AG09319 (cell line): ENCODE data around the gene LETMD1.

Experiments
- DNase-seq: peaks from one replicate; pipeline ENCODE4 v3.0.0-alpha.2; 2010; ENCODE audit warnings: low read depth; ENCODE audit errors: extremely low read depth
- CTCF ChIP-seq: IDR thresholded peaks from 2 replicates; pipeline ENCODE4 v1.5.1; 2011; ENCODE audit warnings: low read depth, mild to moderate bottlenecking, inconsistent platforms, low read length, moderate library complexity

The LETMD1 gene

GRCh38 chr12:51062631-51063397, 14.7 kb downstream of the LETMD1 start:
- no peak for TF ChIP-seq CTCF
- no peak for DNase-seq

GRCh38 chr12:51065530-51065929, 17.4 kb downstream of the LETMD1 start:
- DNase-seq = no peak
- TF ChIP-seq CTCF = no peak

GRCh38 chr12:51067229-51067628, 19.1 kb downstream of the LETMD1 start:
- no peak for TF ChIP-seq CTCF
- DNase-seq = no peak

GRCh38 chr12:51067771-51068170, 19.6 kb downstream of the LETMD1 start:
- DNase-seq = no peak
- no peak for TF ChIP-seq CTCF

- DNase-seq = no peak
- no peak for TF ChIP-seq CTCF
Observed at GRCh38 chr12:51070004-51070403, 21.9 kb downstream of the LETMD1 start.

GRCh38 chr12:51071663-51072062, 23.5 kb downstream of the LETMD1 start:
- TF ChIP-seq CTCF = no peak

GRCh38 chr12:51075390-51075789, 27.3 kb downstream of the LETMD1 start:
- DNase-seq = no peak
- no peak for TF ChIP-seq CTCF

More at GRCh38 chr12:51071663-51072062, 23.5 kb downstream of the LETMD1 start:
- no peak for DNase-seq
